Measurements from ENCODE around the gene IFNA6. TPM values are rescaled to one million over a fixed set of nuclear protein-coding genes. Genes with fewer than 3 reads are reported as not detected.
"Not testable (repeated sequence)": the region's sequence is repeated elsewhere in the genome, so short reads cannot be mapped to it uniquely, and the experiment has no call there.

Gene IFNA6
- total and polyA plus RNA-seq, 2 donors (not counting 3 experiments of a cell fraction or from before 2014, with no cell fraction given), result not detected

DNA sequence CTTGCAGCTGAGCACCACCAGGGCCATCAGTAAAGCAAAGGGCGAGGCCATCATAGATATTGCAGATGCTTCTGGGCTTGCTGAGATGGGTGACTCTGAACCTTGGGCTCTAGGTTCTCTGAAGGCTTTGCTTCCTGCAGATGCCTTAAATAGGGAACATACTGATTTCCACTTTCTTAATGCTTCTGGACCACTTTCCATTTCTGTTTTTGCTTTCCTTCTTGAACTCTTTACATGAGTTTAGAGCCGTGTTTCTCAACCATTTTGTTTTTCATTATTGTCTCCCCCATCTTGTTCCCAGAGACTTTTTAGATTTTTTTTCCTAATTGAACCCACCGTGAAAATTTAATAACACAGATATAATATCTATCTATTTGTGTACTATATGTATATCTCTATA, 17.3 kb upstream of the IFNA6 start, which contains the start of gene IFNA13:
IFNA13 (minus strand) TSS at position 101 of the 400 bp plus-strand sequence; CDS start at position 54, 47 bp downstream.
- Histone ChIP-seq H3K4me1 (ENCODE audit: control insufficient read depth, extremely low read depth, insufficient read depth, low read length) (no peaks in the 10 kb centered on the region), H3K9me3 (replicated peaks; ENCODE audit: control insufficient read depth, insufficient read depth, low read length) (no peaks in the 10 kb centered on the region), H3K36me3 (ENCODE audit: control insufficient read depth in 2 of 2, extremely low read depth in 1 of 2, insufficient read depth in 2 of 2, low read length in 2 of 2) (no peaks in the 10 kb centered on the region), H3K9ac (replicated peaks; ENCODE audit: extremely low read depth, insufficient read depth, low read length) (no peak within 1 kb of the TSS), H2AFZ (ENCODE audit: low read depth, low read length) (no peak within 1 kb of the TSS), H3K79me2 (ENCODE audit: control insufficient read depth, insufficient read depth, low read length) (no peaks in the 10 kb centered on the region), H3K4me3 (replicated peaks in 1 of 3; ENCODE audit: insufficient read depth in 1 of 3, low read depth in 1 of 3, low read length in 3 of 3) (no peak within 1 kb of the TSS), H3K4me2 (ENCODE audit: insufficient read depth, low read length) (no peak within 1 kb of the TSS), H3K27ac (ENCODE audit: insufficient read depth, low read depth, low read length) (no peak within 1 kb of the TSS), H3K9me1 (replicated peaks; ENCODE audit: control insufficient read depth, extremely low read depth, insufficient read depth, low read length) (no peaks in the 10 kb centered on the region), H4K20me1 (replicated peaks; ENCODE audit: control insufficient read depth, extremely low read depth, insufficient read depth, low read length) (no peaks in the 10 kb centered on the region), H3K27me3 (ENCODE audit: control insufficient read depth in 2 of 2, insufficient read depth in 2 of 2, low read length in 2 of 2) (peaks cover 1 to 28% of the 10 kb centered on the region in 2 experiments)
- dilution Hi-C loops (cut with MboI; ENCODE audit: extremely low pct_ligation_motif_present, low sequenced_read_pairs), result no loop called here
- TF ChIP-seq FOS (IDR thresholded peaks at IDR 0.05; ENCODE audit: borderline replicate concordance, insufficient read depth, low read length) (no peak), GATA2 (IDR thresholded peaks at IDR 0.05; ENCODE audit: insufficient read depth, insufficient read length, low read depth, low read length) (no peak), POLR2A (IDR thresholded peaks at IDR 0.05; ENCODE audit: low read depth, low read length) (no peak), MYC (IDR thresholded peaks at IDR 0.05; ENCODE audit: low read depth, low read length) (no peak), CTCF (IDR thresholded peaks at IDR 0.05; ENCODE audit: extremely low read depth in 1 of 2, insufficient read depth in 1 of 2, low read depth in 1 of 2, low read length in 2 of 2) (no peak), EZH2 (IDR thresholded peaks at IDR 0.05; ENCODE audit: borderline replicate concordance, low read depth, low read length, severe bottlenecking) (no peak), POLR2AphosphoS5 (IDR thresholded peaks at IDR 0.05; ENCODE audit: insufficient read depth, low read depth, low read length) (no peak), JUN (IDR thresholded peaks at IDR 0.05; ENCODE audit: borderline replicate concordance, insufficient read depth, insufficient read length, low read depth) (no peak)
- TF ChIP-seq, protein P1, sequence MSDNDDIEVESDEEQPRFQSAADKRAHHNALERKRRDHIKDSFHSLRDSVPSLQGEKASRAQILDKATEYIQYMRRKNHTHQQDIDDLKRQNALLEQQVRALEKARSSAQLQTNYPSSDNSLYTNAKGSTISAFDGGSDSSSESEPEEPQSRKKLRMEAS (IDR thresholded peaks at IDR 0.05; ENCODE audit: insufficient read depth, insufficient read length), result no peak
- DNase-seq (ENCODE audit: low read depth, low spot score) (no peak), FAIRE-seq (no peak)
- ChIA-PET POLR2A (no interaction called here), CTCF (interaction anchor here (1.1 kb wide), 1 partner anchor 28 kb away, joined by 3 read pairs; no protein-coding TSS in a partner anchor)
- BruUV-seq (replicated peaks), result no TSS peak
- intact Hi-C loops (cut with micrococcal nuclease), result no loop called here

DNA sequence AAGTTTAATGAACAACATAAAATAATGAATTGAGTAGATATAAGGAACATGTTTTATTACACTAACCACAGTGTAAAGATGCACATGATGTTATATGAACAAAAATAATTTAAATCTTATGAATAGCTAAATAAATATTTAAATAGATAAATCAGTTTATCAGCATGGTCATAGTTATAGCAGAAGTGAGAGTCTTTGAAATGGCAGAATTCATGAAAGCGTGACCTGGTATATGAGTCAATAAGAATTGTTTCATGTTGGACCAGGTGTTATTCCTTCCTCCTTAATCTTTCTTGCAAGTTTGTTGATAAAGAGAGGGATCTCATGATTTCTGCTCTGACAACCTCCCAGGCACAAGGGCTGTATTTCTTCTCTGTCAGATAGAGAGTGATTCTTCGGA, 16.5 kb upstream of the IFNA6 start:
- FAIRE-seq; H3K9ac ChIP-seq (replicated peaks; ENCODE audit: extremely low read depth, insufficient read depth, low read length); H3K4me1 ChIP-seq (ENCODE audit: control insufficient read depth, extremely low read depth, insufficient read depth, low read length); dilution Hi-C loops (cut with MboI; ENCODE audit: extremely low pct_ligation_motif_present, low sequenced_read_pairs); H2AFZ ChIP-seq (ENCODE audit: low read depth, low read length); H3K79me2 ChIP-seq (ENCODE audit: control insufficient read depth, insufficient read depth, low read length); H3K4me2 ChIP-seq (ENCODE audit: insufficient read depth, low read length); H3K4me3 ChIP-seq (replicated peaks in 1 of 3; ENCODE audit: insufficient read depth in 1 of 3, low read depth in 1 of 3, low read length in 3 of 3); DNase-seq (ENCODE audit: low read depth, low spot score); POLR2A ChIA-PET; BruUV-seq (replicated peaks); H3K9me1 ChIP-seq (replicated peaks; ENCODE audit: control insufficient read depth, extremely low read depth, insufficient read depth, low read length); H3K27ac ChIP-seq (ENCODE audit: insufficient read depth, low read depth, low read length); H4K20me1 ChIP-seq (replicated peaks; ENCODE audit: control insufficient read depth, extremely low read depth, insufficient read depth, low read length); CTCF ChIA-PET; H3K9me3 ChIP-seq (replicated peaks; ENCODE audit: control insufficient read depth, insufficient read depth, low read length); intact Hi-C loops (cut with micrococcal nuclease); H3K36me3 ChIP-seq (ENCODE audit: control insufficient read depth in 2 of 2, extremely low read depth in 1 of 2, insufficient read depth in 2 of 2, low read length in 2 of 2): not testable (repeated sequence)
- peaks cover 3 to 28% of the 10 kb centered on the region in 2 experiments for H3K27me3 ChIP-seq (ENCODE audit: control insufficient read depth in 2 of 2, insufficient read depth in 2 of 2, low read length in 2 of 2)
